ENCODE measurements around the gene PLOD2.

DNA sequence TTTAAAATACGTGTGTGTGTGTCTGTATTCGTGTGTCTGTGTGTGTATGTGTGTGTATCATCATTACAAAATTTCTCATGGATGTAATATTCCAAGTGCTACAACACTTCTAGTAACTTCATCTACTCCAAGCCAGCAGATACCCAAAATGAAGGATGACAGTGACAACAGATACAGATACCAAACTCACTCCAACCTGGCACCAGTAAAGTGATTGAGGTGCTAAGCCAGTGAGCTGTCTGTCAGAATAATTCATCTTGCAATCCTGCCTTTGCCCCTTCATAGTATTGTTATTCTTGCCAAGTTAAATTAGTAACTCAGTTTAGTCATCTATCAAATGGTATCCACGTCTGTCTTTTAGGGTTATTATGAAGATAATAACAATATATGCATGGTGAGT, 58.1 kb downstream of the PLOD2 start:
- TF ChIP-seq CTCF (IDR thresholded peaks at IDR 0.05), result no peak
- no peak for TF ChIP-seq POLR2A (IDR thresholded peaks at IDR 0.05)
